ENCODE measurements around the gene PTPRC.

PTPRC gene

DNA sequence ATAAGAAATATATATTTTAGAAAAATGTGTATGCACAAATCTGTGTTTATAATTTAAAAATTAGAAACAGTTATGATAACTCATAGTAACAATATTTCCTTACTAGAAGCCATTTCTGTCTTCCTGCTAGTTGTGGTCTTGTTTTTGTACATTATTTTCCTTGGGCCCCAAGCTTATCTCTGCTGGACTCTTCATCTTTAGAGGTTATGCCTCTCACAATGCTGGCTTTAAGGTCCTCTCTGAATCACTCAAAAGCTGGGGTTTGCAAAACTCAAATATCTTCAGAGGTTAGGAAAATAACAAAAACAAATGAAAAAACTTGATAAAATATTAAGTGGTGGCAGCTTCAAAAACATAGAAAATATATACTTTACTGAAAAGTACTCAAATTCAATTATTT lies 133.8 kb downstream of the PTPRC start:
- no peak for DNase-seq

DNA sequence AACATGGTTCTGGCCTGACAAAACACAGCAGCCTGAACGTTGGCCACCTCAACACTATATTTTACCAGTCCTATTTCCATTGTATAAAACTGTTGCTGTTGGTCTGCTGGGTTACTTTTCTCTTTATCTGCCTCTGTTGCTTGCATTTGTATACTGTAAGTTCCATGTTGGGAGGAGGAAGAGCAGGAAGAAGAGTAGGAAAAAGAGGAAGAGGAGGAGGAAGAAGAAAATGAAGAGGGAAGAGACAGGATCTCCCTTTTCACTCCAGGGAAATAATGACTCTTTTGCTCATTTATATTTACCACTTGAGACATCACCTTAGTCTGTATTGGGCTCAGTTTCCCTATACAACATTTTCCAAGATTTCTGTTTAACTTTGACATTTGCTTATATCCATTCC lies 134.2 kb downstream of the PTPRC start:
- DNase-seq: no peak

DNA sequence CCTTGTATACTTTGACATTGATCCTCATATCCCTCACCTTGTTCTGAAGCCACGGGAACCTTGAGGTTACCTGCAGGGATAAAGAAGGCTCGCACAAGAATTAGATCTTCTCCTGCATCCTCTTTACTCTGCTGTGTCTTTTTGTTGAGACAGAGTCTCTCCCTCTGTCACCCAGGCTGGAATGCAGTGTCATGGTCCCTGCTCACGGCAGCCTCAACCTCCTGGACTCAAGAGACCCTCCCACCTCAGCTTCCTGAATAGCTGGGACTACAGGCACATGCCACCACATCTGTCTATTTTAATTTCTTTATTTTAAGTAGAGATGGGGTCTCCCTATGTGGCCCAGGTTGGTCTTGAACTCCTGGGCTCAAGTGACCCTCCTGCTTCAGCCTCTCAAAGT lies 134.7 kb downstream of the PTPRC start:
- DNase-seq: no peak

DNA sequence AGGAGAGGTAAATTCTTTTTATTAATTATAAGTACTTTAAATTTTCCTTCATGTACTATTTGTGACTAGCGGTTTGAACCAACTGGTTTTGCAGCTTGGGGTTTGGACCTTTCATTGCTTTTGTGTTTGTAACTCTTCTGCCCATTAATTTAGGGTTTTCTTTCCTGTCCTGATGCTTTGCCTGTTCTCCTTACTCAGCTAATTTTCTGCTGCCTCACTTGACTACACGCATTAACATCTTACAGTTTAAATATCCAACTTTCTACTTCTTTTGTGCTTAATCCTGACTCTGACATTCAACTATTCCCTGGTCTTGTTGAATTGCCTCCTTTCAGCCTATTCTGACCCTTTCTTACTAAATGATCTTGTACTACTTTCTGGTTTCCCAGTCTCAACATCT lies 135.6 kb downstream of the PTPRC start:
- DNase-seq: no peak

DNA sequence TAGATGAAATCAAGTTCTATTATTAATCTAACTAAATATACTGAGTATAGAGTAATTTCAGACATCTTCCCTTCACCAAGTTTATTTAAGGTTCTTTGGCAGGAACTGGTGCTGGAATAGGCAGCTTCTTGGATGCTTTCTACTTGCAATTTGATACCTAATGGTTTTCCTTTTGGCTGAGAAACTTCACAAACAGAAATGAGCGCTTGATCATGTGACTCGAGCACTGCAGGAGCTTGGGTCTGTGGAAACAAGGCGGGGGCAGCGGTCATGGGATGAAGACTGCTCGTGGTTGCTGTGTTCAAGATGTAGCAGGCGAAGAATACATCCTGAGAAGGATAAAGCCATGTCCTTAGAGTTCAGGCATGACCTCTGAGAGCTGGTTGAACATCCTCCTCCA lies 136.8 kb downstream of the PTPRC start:
- DNase-seq: no peak

DNA sequence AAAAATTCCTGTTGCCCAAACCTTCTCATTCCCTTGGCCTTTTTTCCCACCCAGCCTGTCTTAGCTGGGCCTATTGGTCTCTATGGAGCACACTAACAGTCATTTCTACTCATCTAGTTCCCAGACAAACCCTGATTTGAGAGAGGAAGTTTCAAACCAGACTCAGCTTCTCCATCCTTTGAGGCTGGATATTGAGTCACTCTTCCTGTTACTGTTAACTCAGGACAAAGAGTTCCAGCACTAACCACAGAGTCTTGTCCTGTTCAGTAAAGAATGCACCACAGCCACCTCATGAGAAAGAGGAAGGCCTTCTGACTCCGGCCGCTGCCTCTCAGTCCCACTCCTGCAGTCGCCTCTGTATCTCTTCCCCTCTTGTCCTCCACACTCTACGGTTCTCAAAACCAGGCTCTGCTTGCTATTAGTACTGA lies 137.8 kb downstream of the PTPRC start:
- DNase-seq: no peak

DNA sequence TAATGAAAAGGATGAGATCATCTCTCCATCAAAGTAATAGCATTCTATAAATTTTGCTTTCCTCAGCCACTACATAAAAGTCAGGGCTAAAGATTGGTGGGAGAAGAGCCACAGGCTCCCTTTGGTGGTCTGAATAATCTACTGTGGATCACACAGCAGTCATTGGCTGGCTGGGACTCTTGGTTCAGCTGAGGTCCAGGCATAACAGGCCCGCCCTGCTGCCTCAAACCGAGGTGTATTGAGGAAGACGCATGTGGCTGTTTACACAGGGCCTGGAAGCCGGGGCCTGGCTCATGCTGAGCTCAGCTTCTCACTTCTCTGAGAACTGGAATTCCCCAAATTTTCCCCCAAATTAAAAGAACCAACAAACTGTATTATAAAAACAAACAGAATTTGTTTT lies 139.2 kb downstream of the PTPRC start:
- DNase-seq: no peak

DNA sequence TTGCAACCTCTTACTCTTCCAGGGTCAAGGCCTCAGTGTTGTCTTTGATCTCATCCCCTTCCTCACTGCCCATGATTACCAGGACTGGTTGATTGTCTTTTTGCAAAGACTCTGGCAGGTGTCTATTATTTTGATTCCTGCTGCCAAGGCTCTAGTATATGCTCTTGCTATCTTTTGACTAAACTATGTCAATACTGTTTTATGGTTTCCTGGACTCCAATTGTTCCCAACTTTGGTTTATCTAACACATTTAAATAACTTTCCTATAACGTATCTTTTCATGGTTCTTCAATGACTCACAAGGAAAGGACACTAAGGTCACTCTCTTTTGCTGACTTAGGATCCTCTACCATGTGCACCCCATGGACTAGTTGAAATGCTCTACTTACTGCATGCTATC lies 141.5 kb downstream of the PTPRC start:
- DNase-seq: no peak

DNA sequence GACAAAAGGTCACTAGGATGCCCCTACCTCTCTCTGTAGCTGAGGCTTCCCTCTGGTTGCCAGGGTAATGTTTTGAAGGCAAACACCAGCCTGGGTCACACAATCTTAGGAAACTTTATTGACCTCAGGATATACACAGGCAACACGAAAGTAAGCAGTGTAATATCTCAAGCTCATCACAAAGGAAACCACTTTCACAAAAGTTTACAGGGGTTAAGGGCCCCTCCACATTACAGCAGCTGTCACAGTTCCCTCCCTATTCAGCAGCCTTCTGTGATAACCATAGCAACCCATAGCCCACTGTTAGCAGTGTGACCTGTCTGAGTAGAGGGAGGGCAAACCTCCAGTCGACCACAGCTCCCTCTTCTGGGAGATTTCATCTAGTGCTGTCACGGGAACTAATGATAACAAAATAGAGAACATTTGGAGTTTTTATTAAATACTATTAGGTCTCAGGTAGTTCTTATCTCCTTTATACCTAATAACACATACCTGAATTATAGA lies 149.8 kb downstream of the PTPRC start:
- DNase-seq: peak; percentile 32

DNA sequence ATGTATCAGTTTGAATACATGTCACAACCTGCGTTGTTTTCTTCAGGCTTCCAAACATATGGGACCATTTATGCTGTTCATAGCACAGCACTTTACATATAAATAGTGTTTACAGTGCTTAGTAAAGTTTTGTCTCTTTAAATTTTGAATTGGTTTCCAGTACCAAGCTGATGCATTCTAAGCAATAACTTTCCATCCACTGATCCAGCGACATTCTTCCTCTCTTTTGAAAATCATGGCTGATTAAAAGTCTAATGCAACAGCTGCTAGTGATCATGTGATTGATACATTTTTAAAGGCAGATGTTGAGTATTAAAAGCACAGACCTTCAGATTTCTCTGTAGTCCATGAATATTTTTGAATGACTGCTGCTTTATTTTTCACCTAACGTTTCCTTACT lies 154.9 kb downstream of the PTPRC start:
- no peak for DNase-seq

DNA sequence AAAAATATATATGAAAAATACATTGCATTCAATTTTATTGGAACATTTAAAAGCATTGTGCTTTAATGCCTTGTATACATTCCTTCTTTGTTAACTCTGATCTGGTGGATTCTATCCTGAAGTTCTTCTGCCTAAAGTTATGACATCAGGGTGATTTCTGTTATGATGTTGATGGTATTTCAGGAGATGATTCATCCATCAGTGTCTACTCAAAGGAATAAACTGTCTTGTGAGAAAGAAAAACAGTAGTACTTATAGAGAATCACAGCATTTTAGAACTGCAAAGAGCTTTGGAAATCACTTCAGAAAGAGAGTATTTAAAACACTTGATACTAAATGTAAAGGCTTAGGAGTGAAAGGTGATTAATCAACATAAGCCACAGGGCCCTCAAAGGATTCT lies 155.7 kb downstream of the PTPRC start:
- DNase-seq: no peak

DNA sequence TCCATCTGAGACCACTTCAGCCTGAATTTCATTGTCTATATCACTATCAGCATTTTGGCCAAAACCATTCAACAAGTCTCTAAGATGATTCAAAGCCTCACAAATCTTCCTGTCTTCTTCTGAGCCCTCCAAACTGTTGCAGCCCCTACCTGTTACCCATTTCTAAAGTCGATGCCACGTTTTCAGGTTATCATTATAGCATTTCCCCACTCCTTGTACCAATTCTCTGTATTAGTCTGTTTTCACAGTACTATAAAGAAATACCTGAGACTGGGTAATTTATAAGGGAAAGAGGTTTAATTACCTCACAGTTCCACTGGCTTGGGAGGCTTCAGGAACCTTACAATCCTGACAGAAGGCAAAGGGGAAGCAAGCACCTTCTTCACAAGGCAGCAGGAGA lies 158.8 kb downstream of the PTPRC start:
- DNase-seq: no peak

DNA sequence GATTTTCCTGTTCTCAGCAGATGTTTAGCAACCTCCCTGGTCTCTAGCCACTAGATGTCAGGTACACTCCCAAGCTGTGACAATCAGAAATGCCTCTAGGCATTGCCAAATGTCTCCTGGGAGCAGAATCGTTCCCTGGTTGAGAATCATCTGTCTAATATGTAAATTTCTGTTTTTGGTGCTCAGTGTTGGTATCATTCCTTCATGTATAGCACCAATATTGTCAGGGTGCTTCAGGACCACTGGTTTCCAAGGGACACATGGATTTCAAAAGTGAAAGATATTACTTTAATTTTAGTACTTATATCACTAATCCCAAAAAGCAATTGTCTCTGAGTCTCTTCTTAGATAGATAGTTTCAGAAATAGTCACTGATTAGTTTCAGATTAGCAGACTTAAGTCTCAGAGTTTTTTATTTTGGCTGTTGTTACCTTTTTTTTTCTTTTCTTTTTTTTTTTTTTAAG lies 160.1 kb downstream of the PTPRC start:
- no peak for DNase-seq

DNA sequence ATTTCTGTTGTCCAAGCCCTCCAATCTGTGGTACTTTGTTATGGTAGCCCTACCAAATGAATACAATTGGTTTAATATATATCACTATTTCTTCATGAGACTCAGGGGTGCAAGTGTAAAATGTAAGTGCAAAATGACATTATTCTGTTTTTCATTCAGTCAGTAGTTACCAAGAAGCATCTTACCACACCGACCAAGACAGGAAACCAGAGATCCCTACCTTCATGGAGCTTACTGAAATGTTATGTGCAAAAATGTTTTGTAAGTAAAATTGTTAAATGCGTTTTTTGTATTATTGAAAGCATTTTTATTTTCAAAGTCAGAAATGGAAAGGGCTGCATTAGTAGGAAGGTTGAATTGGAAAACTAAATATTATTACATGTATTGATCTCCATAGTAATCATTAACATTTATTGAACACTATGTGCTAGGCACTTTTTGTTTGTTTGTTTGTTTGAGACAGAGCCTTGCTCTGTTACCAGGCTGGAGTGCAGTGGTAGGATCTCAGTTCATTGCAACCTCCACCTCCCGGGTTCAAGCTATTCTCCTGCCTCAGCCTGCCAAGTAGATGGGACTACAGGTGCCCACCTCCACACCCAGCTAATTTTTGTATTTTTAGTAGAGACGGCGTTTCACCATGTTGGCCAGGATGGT lies 166.8 kb downstream of the PTPRC start:
- no peak for DNase-seq

DNA sequence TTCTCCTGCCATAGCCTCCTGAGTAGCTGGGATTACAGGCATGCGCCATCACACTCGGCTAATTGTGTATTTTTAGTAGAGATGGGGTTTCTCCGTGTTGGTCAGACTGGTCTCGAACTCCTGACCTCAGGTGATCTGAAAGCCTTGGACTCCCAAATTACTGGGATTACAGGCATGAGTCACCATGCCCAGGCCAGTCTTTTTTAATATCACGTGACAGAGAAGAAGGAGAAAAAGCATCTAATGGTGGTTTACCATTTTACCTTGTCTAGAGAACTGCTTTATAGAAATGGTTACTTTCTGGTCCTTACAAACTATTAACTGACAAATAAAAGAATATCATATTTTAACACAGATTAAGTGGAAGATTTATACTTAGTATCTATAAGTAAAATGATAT lies 168.0 kb downstream of the PTPRC start:
- no peak for DNase-seq
